HEK293T (cell line): ENCODE measurements around the gene CADM2.

ENCODE experiments used
- BHLHE40 ChIP-seq: fragments of 450-650 bp; IDR thresholded peaks from 2 replicates; pipeline ENCODE4 v1.6.1; 2016; ENCODE audit warnings: mild to moderate bottlenecking, moderate library complexity, borderline replicate concordance
- CTBP1 ChIP-seq: fragments of 450-650 bp; IDR thresholded peaks from 2 replicates; pipeline ENCODE4 v1.6.1; 2016; ENCODE audit warnings: borderline replicate concordance
- ELF4 ChIP-seq: fragments of 450-650 bp; IDR thresholded peaks from 2 replicates; pipeline ENCODE4 v1.6.1; 2017; ENCODE audit warnings: antibody characterized with exemption
- FOXA1 ChIP-seq: fragments of 450-650 bp; IDR thresholded peaks from 2 replicates; pipeline ENCODE4 v1.6.1; 2016; ENCODE audit warnings: mild to moderate bottlenecking
- FOXM1 ChIP-seq: fragments of 450-650 bp; IDR thresholded peaks from 2 replicates; pipeline ENCODE4 v1.6.1; 2017; ENCODE audit warnings: mild to moderate bottlenecking, borderline replicate concordance
- HDGF ChIP-seq: fragments of 450-650 bp; IDR thresholded peaks from 2 replicates; pipeline ENCODE4 v1.6.1; 2017; ENCODE audit warnings: antibody characterized with exemption, borderline replicate concordance
- L3MBTL2 ChIP-seq: fragments of 450-650 bp; conservative IDR thresholded peaks from 2 replicates; pipeline ENCODE4 v1.6.1; 2016; ENCODE audit warnings: mild to moderate bottlenecking
- LEF1 ChIP-seq: fragments of 450-650 bp; IDR thresholded peaks from 2 replicates; pipeline ENCODE4 v1.6.1; 2017; ENCODE audit warnings: mild to moderate bottlenecking, borderline replicate concordance
- NFRKB ChIP-seq: fragments of 450-650 bp; IDR thresholded peaks from 2 replicates; pipeline ENCODE4 v1.6.1; 2016; ENCODE audit warnings: mild to moderate bottlenecking, moderate library complexity
- PKNOX1 ChIP-seq: fragments of 450-650 bp; IDR thresholded peaks from 2 replicates; pipeline ENCODE4 v1.6.1; 2016
- SP1 ChIP-seq: fragments of 450-650 bp; IDR thresholded peaks from 2 replicates; pipeline ENCODE4 v1.6.1; 2017
- SUZ12 ChIP-seq: fragments of 450-650 bp; IDR thresholded peaks from 2 replicates; pipeline ENCODE4 v1.6.1; 2016; ENCODE audit warnings: mild to moderate bottlenecking

GRCh38 chr3:85210540-85210939, 251.8 kb downstream of the CADM2 start:
- TF ChIP-seq HDGF (no peak), BHLHE40 (no peak), SP1 (no peak), CTBP1 (no peak), L3MBTL2 (no peak), FOXM1 (no peak), NFRKB (no peak), SUZ12 (no peak), ELF4 (no peak), PKNOX1 (no peak), FOXA1 (no peak), LEF1 (no peak)
